ENCODE measurements around the gene SERBP1. TPM values are rescaled to one million over a fixed set of nuclear protein-coding genes. Genes with fewer than 3 reads are reported as not detected.
A peak's percentile ranks its signal among the peaks of the same experiment; 100 is the strongest.

Gene SERBP1
- total and polyA plus RNA-seq, 2 of the 8 experiments (the other 6 are each of a cell fraction or from before 2014, with no cell fraction given): 229 to 536 TPM

DNA sequence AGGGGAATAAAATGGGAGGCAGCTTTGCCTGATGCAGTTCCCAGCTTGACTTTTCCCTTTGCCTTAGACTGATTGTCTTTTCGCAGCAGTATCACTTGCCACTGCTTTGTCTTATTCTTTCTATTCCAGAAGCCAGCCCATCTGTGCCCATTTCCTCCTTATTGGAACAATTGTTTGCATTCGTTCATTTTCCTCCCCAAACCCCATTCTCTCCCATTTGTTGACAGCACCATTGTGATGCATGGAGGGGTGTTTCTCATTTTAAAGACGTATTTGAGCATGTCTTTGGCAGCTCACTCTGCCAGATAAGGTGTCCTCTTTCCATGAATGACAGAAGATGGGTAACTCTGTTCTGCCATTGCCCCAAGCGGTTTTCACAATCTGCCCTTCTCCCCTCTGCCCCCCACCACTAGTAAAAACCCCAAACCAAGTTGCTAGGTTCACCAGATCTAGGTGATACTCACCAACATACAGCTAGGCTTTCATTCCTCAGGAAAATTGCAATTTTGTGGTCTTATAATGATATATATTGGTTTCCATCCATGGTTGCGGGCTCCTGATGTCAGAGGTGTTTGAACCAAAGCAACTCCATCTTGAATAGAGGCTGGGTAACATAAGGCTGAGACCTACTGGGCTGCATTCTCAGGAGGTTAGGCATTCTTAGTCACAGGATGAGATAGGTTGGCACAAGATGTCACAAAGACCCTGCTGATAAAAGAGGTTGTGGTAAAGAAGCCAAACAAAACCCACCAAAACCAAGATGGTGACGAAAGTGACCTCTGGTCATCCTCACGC lies 30.8 kb downstream of the SERBP1 start:
- Histone ChIP-seq H4K8ac (ENCODE audit: extremely low read depth, insufficient read depth, low read length) (no peak overlapping the region), H3K4me2 (ENCODE audit: insufficient read depth in 1 of 2, low read depth in 2 of 2, low read length in 2 of 2) (peak overlapping the region; percentile 23 to 57; a peak in 3 of 4 replicates), H3K14ac (ENCODE audit: insufficient read length) (no peak overlapping the region), H2BK12ac (ENCODE audit: low read depth, low read length) (0 out of 2 replicates have a peak overlapping the region, but pooled peaks have one; percentile 29), H3K27ac (ENCODE audit: low read depth, low read length) (peak overlapping the region; percentile 15; the same call in 1 of the 2 replicates), H3K9ac (replicated peaks in 1 of 4; ENCODE audit: extremely low read depth in 1 of 4, low read depth in 3 of 4, low read length in 3 of 4) (peak overlapping the region in 1 of 4 experiments; percentile 18; a peak in 1 of 7 replicates), H3K27me3 (replicated peaks in 1 of 4; ENCODE audit: control insufficient read depth in 3 of 4, extremely low read depth in 1 of 4, insufficient read depth in 3 of 4, low read length in 3 of 4) (no peaks in the 10 kb centered on the region), H3K4me3 (ENCODE audit: extremely low read depth in 1 of 4, insufficient read depth in 2 of 4, low read depth in 3 of 4, low read length in 4 of 4) (no peak overlapping the region), H3K9me3 (ENCODE audit: insufficient read depth in 2 of 2, low read depth in 1 of 2, low read length in 1 of 2) (no peaks in the 10 kb centered on the region; a peak in 1 of 4 replicates), H4K91ac (replicated peaks; ENCODE audit: insufficient read length, low read length) (no peak overlapping the region), H2AFZ (ENCODE audit: low read length) (no peak overlapping the region), H2BK20ac (ENCODE audit: low read length) (no peak overlapping the region), H3K56ac (replicated peaks; ENCODE audit: insufficient read length, low read depth, low read length) (no peak overlapping the region), H2BK5ac (ENCODE audit: low read depth, low read length) (peak overlapping the region; percentile 13; the same call in 1 of the 2 replicates), H4K5ac (ENCODE audit: insufficient read length, low read depth, low read length) (no peak overlapping the region), H3K79me2 (ENCODE audit: control insufficient read depth in 1 of 2, insufficient read depth in 2 of 2, low read length in 2 of 2) (no peaks in the 10 kb centered on the region), H3K23me2 (ENCODE audit: low read depth, low read length) (no peaks in the 10 kb centered on the region), H4K20me1 (replicated peaks in 1 of 2; ENCODE audit: control insufficient read depth in 1 of 2, insufficient read depth in 2 of 2, low read length in 2 of 2) (no peaks in the 10 kb centered on the region), H2BK15ac (ENCODE audit: low read length) (no peak overlapping the region), H3K18ac (ENCODE audit: extremely low read depth, low read length) (no peak overlapping the region), H3K23ac (ENCODE audit: insufficient read length) (no peak overlapping the region), H3K4me1 (replicated peaks in 1 of 4; ENCODE audit: control insufficient read depth in 3 of 4, insufficient read depth in 4 of 4, low read length in 3 of 4) (peaks cover 5 to 15% (median 11%) of the 10 kb centered on the region in 4 experiments; a peak in 6 of 7 replicates), H3K4ac (replicated peaks; ENCODE audit: insufficient read length, low read depth, low read length) (no peak overlapping the region), H2BK120ac (replicated peaks; ENCODE audit: low read depth, low read length) (no peak overlapping the region), H3K36me3 (ENCODE audit: control insufficient read depth in 2 of 4, insufficient read depth in 4 of 4, low read length in 3 of 4) (peaks cover 0 to 6% (median 0%) of the 10 kb centered on the region in 4 experiments; a peak in 2 of 8 replicates), H3K79me1 (ENCODE audit: low read depth, low read length) (no peaks in the 10 kb centered on the region), H2AK5ac (ENCODE audit: low read depth, low read length) (0 out of 2 replicates have a peak overlapping the region, but pooled peaks have one; percentile 13)
- TF ChIP-seq POLR2A (IDR thresholded peaks at IDR 0.05; ENCODE audit: control extremely low read depth in 1 of 2, low read depth in 2 of 2, low read length in 2 of 2) (0 out of 3 replicates have a peak, but pooled peaks of 1 of the 2 experiments have one; percentile 27), POU5F1 (IDR thresholded peaks at IDR 0.05; ENCODE audit: low read depth, low read length) (0 out of 2 replicates have a peak, but pooled peaks have one; percentile 16), EGR1 (IDR thresholded peaks at IDR 0.05; ENCODE audit: borderline replicate concordance, low read depth, low read length) (no peak)
- DNase-seq (ENCODE audit: low read depth in 1 of 2, low spot score in 2 of 2) (no peak), FAIRE-seq (no peak)
- ChIA-PET CTCF (ENCODE audit: partially characterized antibody) (interaction anchor here (1.1 to 1.6 kb wide), 2 partner anchors 15 to 51 kb away, joined by 3 to 4 read pairs; no protein-coding TSS in a partner anchor), POLR2A (ENCODE audit: partially characterized antibody) (interaction anchor here (1.0 to 8.3 kb wide), 10 partner anchors 9 to 63 kb away, joined by 3 to 70 read pairs (median 5); partner anchors contain the start of gene SERBP1)
- WGBS, 2 experiments (ENCODE audit: extremely low coverage in 1 of 2, insufficient coverage in 1 of 2, insufficient read length in 1 of 2, insufficient replicate concordance in 2 of 2, low coverage in 1 of 2, low lambda C conversion rate in 2 of 2, missing lambda C conversion rate in 1 of 2): 54% methylated on average over 7 of the region's 7 CpGs; no CpG with 5 or more reads in 1 of the 2 experiments
